OCI-LY3 (cell line): ENCODE data around the gene KLC1.

Experiments used
- CTCF ChIP-seq: fragments of 200-600, 300-600 bp; sonication (generic); IDR thresholded peaks from 2 replicates; pipeline ENCODE4 v1.5.1; 2014; ENCODE audit warnings: antibody characterized with exemption, low read length, low read depth
- EZH2phosphoT487 ChIP-seq: fragments of 200-600 bp; shearing (Covaris generic); IDR thresholded peaks from 2 replicates; pipeline ENCODE4 v1.6.1; 2018; ENCODE audit warnings: antibody characterized with exemption, mixed run types, low read depth

GRCh38 chr14:103688906-103689902 is 60.2 kb downstream of the KLC1 start:
- no peak for TF ChIP-seq CTCF
- TF ChIP-seq EZH2phosphoT487, result no peak
